GM12878 (cell line): ENCODE data around the gene AP3B1. TPM values are rescaled to one million over a fixed set of nuclear protein-coding genes. Genes with fewer than 3 reads are reported as not detected.

Source experiments
- ATAC-seq: fragments of 200-7000 bp; cut with Tn5 transposase; 3 replicates; pipeline ENCODE4 v1.9.1; 2020; ENCODE audit warnings: mild to moderate bottlenecking, moderate library complexity
- BruUV-seq: library from RNA; stranded (reverse); fragments of 400-500 nt; replicated peaks from 2 replicates; lab custom pipeline; 2021; lab: Mats Ljungman, UMichigan
- CTCF ChIA-PET: fragments of 300-600 bp; sonication (Branson Sonifier 250); formaldehyde crosslinking; extraction: SDS; loops from one replicate; lab custom pipeline; 2021; ENCODE audit warnings: inconsistent platforms; lab: Yijun Ruan, JAX
- POLR2A ChIA-PET: fragments of 350-600 bp; formaldehyde crosslinking; extraction: SDS; loops from one replicate; lab custom pipeline; 2021; ENCODE audit warnings: inconsistent platforms; lab: Charles Lee
- RAD21 ChIA-PET: fragments of 300-600 bp; sonication (Branson Sonifier 250); formaldehyde crosslinking; loops from one replicate; lab custom pipeline; 2023; ENCODE audit warnings: antibody characterized with exemption; ENCODE audit not compliant: unreplicated experiment; lab: Charles Lee
- SMC1A ChIA-PET: fragments of 300-600 bp; sonication (Branson Sonifier 250); formaldehyde crosslinking; loops from one replicate; lab custom pipeline; 2023; ENCODE audit not compliant: unreplicated experiment, uncharacterized antibody; lab: Charles Lee
- DNase-seq: peaks from one replicate; pipeline ENCODE4 v3.0.0-alpha.2; 2011; ENCODE audit warnings: low read depth, low spot score
- FAIRE-seq: peaks from 3 replicates; lab custom pipeline; 2011; peaks lifted over from hg19 to GRCh38; lab: Jason Lieb, UNC
- H2AFZ ChIP-seq: 2 replicates; pipeline ENCODE4 v1.6.0; 2011; ENCODE audit warnings: low read depth, low read length, control low read depth; ENCODE audit not compliant: control insufficient read depth
- H3K27ac ChIP-seq: 2 replicates; pipeline ENCODE4 v1.5.1; 2011; ENCODE audit warnings: control low read depth; ENCODE audit not compliant: control insufficient read depth, insufficient read depth
- H3K27me3 ChIP-seq, 2 experiments: replicated peaks in 1 of 2; 2 replicates each; pipeline versions ENCODE4 v1.6.0 to v1.6.1; 2011; ENCODE audit warnings: low read length in 1 of 2; ENCODE audit not compliant: control insufficient read depth in 2 of 2, insufficient read depth in 2 of 2
- H3K36me3 ChIP-seq, 2 experiments: 2 replicates each; pipeline ENCODE4 v1.5.1; 2011; ENCODE audit warnings: low read length in 1 of 2; ENCODE audit not compliant: control insufficient read depth in 2 of 2, insufficient read depth in 2 of 2
- H3K4me1 ChIP-seq: 2 replicates; pipeline ENCODE4 v1.6.1; 2011; ENCODE audit warnings: mild to moderate bottlenecking, low read length, moderate library complexity, mixed read lengths; ENCODE audit not compliant: control insufficient read depth, insufficient read depth
- H3K4me2 ChIP-seq: 2 replicates; pipeline ENCODE4 v1.6.0; 2011; ENCODE audit warnings: control low read depth; ENCODE audit not compliant: control insufficient read depth, insufficient read depth
- H3K4me3 ChIP-seq: fragments of 200-600 bp; sonication (generic); 2 replicates; pipeline ENCODE4 v1.5.1; 2016
- H3K79me2 ChIP-seq: 2 replicates; pipeline ENCODE4 v1.6.0; 2011; ENCODE audit warnings: low read length; ENCODE audit not compliant: control insufficient read depth, insufficient read depth
- H3K9ac ChIP-seq: 2 replicates; pipeline ENCODE4 v1.8.0; 2011; ENCODE audit warnings: low read length, control low read depth, mixed read lengths; ENCODE audit not compliant: control insufficient read depth, insufficient read depth
- H3K9me3 ChIP-seq: replicated peaks from 3 replicates; pipeline ENCODE4 v1.5.1; 2011; ENCODE audit warnings: mild to moderate bottlenecking, low read length; ENCODE audit not compliant: control insufficient read depth, insufficient read depth
- H4K20me1 ChIP-seq: 2 replicates; pipeline ENCODE4 v1.6.0; 2011; ENCODE audit not compliant: control insufficient read depth, insufficient read depth
- BRCA1 ChIP-seq: IDR thresholded peaks from 2 replicates; pipeline ENCODE4 v1.6.1; 2011; ENCODE audit warnings: low read depth, low read length, improper control_type of control experiment
- CBX5 ChIP-seq: sonication (generic); IDR thresholded peaks from 2 replicates; pipeline ENCODE4 v1.6.1; 2016; ENCODE audit warnings: low read depth, moderate library complexity, mild to moderate bottlenecking, inconsistent platforms
- EGR1 ChIP-seq, 2 experiments: IDR thresholded peaks; 1 replicate in 1 of 2; 2 replicates in 1 of 2; pipeline ENCODE4 v1.6.1; 2011 to 2012; ENCODE audit warnings: low read depth in 2 of 2, low read length in 2 of 2, borderline replicate concordance in 1 of 2, mild to moderate bottlenecking in 1 of 2, moderate library complexity in 1 of 2
- IKZF1 ChIP-seq: fragments of 450-650 bp; conservative IDR thresholded peaks from 2 replicates; pipeline ENCODE4 v1.6.1; 2017; ENCODE audit warnings: antibody characterized with exemption, mild to moderate bottlenecking
- MEF2B ChIP-seq: fragments of 450-650 bp; IDR thresholded peaks from 2 replicates; pipeline ENCODE4 v1.6.1; 2018; ENCODE audit warnings: mild to moderate bottlenecking, moderate library complexity; ENCODE audit not compliant: partially characterized antibody, poor library complexity, severe bottlenecking
- MTA3 ChIP-seq: IDR thresholded peaks from 2 replicates; pipeline ENCODE4 v1.6.1; 2012; ENCODE audit warnings: low read length, inconsistent platforms, borderline replicate concordance
- PAX5 ChIP-seq: IDR thresholded peaks from 2 replicates; pipeline ENCODE4 v1.6.1; 2011; ENCODE audit warnings: low read depth, low read length, borderline replicate concordance
- ZNF274 ChIP-seq: IDR thresholded peaks from one replicate; pipeline ENCODE4 v1.8.0; 2011; ENCODE audit not compliant: insufficient read length, insufficient read depth
- WGBS: methylation state at CpG from one replicate; pipeline ENCODE4 v1.1.6; 2016; ENCODE audit warnings: low lambda C conversion rate; ENCODE audit not compliant: insufficient replicate concordance, insufficient coverage; ENCODE audit errors: missing lambda C conversion rate; 5-methylcytosine and 5-hydroxymethylcytosine counted together
- in situ Hi-C: fragments of 300-500 bp; cut with MboI; formaldehyde crosslinking; loops from 9 replicates; pipeline ENCODE4 v1.14.3; 2018; ENCODE audit warnings: mixed read lengths
- intact Hi-C: fragments of 100-400 bp; cut with micrococcal nuclease; formaldehyde crosslinking; loops from one replicate; pipeline ENCODE4 v1.14.2; 2022; ENCODE audit not compliant: unreplicated experiment
- polyA plus RNA-seq, 11 experiments: library from polyadenylated mRNA; depleted of rRNA in 4 of 11; unstranded in 6 of 11; stranded (reverse) in 5 of 11; fragments of >200 nt; fragmentation: Nextera tagmentation in 4 of 11; fragmentation: Illumina TruSeq in 1 of 11; extraction: Ambion mirVana in 4 of 11; extraction: Trizol in 1 of 11; gene quantifications; 1 replicate in 1 of 11; 2 replicates in 10 of 11; pipeline versions ENCODE4 v1.2.1 to v1.2.3, GENCODE V29; 2011 to 2016; ENCODE audit warnings: inconsistent platforms in 2 of 11, missing spikeins in 2 of 11, low read depth in 1 of 11
- total RNA-seq, 4 experiments: library from RNA; depleted of rRNA in 3 of 4; stranded (reverse); fragments of >200 nt in 3 of 4; fragmentation: Illumina TruSeq in 1 of 4; extraction: Trizol in 1 of 4; gene quantifications; 2 replicates each; pipeline versions ENCODE4 v1.2.1 to v1.2.3, GENCODE V29; 2013 to 2021
- TF ChIP-seq, protein P1 (sequence below): fragments of 450-650 bp; conservative IDR thresholded peaks from 2 replicates; pipeline ENCODE4 v1.6.1; 2017; ENCODE audit warnings: mild to moderate bottlenecking, moderate library complexity

AP3B1 gene
- total and polyA plus RNA-seq, 10 of the 15 experiments (the other 5 are each of a cell fraction or from before 2014, with no cell fraction given), result 30.9 to 70.8 (median 46.0) TPM

- FAIRE-seq (no peak), ATAC-seq (no peak), DNase-seq (no peak)
- Histone ChIP-seq H3K79me2 (peaks cover 5% of the 10 kb centered on the region), H2AFZ (no peak overlapping the region), H3K36me3 (peaks cover 1 to 11% of the 10 kb centered on the region in 2 experiments; a peak in 2 of 4 replicates), H3K27ac (no peak overlapping the region), H3K4me1 (peaks cover 10% of the 10 kb centered on the region; the same call in 1 of the 2 replicates), H3K4me3 (no peak overlapping the region), H3K27me3 (no peaks in the 10 kb centered on the region), H3K4me2 (no peak overlapping the region), H4K20me1 (no peaks in the 10 kb centered on the region), H3K9me3 (no peaks in the 10 kb centered on the region; the same call in 2 of the 3 replicates), H3K9ac (no peak overlapping the region)
- in situ Hi-C loops (no loop called here), intact Hi-C loops (no loop called here)
- ChIA-PET POLR2A (no interaction called here), SMC1A (no interaction called here), RAD21 (no interaction called here), CTCF (no interaction called here)
- WGBS, result 86% methylated on average over 1 of the region's 1 CpG
- BruUV-seq, result no TSS peak
- TF ChIP-seq BRCA1 (no peak), IKZF1 (no peak), MTA3 (no peak), PAX5 (no peak), CBX5 (no peak), MEF2B (no peak), ZNF274 (no peak), EGR1 (IDR thresholded peaks at IDR 0.05; ENCODE audit: borderline replicate concordance in 1 of 2, low read depth in 2 of 2, low read length in 2 of 2) (no peak)
- TF ChIP-seq, protein P1, sequence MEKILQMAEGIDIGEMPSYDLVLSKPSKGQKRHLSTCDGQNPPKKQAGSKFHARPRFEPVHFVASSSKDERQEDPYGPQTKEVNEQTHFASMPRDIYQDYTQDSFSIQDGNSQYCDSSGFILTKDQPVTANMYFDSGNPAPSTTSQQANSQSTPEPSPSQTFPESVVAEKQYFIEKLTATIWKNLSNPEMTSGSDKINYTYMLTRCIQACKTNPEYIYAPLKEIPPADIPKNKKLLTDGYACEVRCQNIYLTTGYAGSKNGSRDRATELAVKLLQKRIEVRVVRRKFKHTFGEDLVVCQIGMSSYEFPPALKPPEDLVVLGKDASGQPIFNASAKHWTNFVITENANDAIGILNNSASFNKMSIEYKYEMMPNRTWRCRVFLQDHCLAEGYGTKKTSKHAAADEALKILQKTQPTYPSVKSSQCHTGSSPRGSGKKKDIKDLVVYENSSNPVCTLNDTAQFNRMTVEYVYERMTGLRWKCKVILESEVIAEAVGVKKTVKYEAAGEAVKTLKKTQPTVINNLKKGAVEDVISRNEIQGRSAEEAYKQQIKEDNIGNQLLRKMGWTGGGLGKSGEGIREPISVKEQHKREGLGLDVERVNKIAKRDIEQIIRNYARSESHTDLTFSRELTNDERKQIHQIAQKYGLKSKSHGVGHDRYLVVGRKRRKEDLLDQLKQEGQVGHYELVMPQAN, result no peak
Observed at GRCh38 chr5:78264600-78264999, 29.9 kb downstream of the AP3B1 start.
